HG03469 (cell line): Measurements from ENCODE around the gene NCF2.

Source experiments
- ATAC-seq: cut with Tn5 transposase; IDR thresholded peaks from one replicate; pipeline ENCODE4 v1.9.1; 2021; ENCODE audit warnings: mild to moderate bottlenecking, moderate library complexity, moderate number of reproducible peaks; ENCODE audit not compliant: unreplicated experiment

NCF2 gene

GRCh38 chr1:183553331-183553730 is 36.9 kb downstream of the NCF2 start:
- no peak for ATAC-seq

DNA sequence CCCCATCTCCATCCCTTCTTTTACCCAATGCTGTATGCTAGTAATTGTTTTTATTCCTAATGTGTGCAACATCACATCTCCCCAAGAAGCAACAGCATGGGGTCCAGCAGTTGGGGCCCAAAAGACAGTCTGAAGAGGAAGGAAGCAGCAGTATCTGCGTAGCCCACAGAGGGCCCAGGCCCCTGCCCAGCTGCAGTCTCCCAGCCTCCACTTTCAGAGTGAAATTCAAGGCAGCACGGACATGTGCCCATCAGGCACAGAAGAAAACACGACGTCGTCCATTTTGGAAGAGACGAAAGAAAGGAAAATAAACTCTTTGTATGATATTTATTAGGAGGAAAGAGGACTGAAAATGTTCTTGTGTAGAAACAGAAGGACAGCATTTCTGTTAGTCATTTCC is 37.4 kb downstream of the NCF2 start:
- no peak for ATAC-seq

- no peak for ATAC-seq
These were observed 37.8 kb downstream of the NCF2 start for GRCh38 chr1:183552441-183552840.

GRCh38 chr1:183551924-183552323 is 38.3 kb downstream of the NCF2 start:
- ATAC-seq, result no peak

DNA sequence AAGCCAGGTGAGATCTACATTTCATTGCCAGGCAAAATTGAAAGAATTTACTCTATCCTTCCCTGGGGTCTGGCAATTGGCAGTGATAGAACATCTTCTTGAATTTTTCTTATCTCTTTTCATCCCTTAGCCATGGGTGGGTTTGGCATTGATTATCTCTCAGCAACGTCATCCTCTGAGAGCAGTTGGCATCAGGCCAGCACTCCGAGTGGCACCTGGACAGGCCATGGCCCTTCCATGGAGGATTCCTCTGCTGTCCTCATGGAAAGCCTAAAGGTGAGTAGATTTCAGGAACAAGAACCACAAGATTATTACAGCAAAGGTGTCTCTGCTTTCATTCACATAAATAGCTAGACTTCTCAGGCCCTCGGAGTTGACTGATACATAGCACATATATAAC is 39.3 kb downstream of the NCF2 start:
- ATAC-seq, result no peak

DNA sequence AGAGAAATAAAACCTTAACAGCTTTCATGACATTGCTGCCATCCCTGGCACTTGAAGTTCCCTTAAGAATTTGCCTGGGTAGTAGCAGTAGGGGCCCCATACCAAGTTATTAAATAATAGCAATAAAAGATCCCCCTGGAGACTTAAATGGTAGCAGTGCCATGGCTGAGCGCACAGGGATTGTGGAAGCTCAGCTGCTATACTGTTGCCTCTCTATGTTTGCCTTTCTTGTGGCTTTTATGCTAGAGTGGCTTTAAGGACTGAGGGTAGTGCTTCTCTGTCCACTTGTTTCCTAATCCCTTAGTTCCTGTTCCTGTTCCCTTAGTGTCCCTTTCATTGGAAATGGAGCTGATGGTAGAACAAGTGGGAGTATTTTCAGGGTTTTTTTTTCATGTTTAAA is 42.1 kb downstream of the NCF2 start:
- ATAC-seq, result no peak

- ATAC-seq, result no peak
These were observed 43.8 kb downstream of the NCF2 start for GRCh38 chr1:183546427-183546826.

DNA sequence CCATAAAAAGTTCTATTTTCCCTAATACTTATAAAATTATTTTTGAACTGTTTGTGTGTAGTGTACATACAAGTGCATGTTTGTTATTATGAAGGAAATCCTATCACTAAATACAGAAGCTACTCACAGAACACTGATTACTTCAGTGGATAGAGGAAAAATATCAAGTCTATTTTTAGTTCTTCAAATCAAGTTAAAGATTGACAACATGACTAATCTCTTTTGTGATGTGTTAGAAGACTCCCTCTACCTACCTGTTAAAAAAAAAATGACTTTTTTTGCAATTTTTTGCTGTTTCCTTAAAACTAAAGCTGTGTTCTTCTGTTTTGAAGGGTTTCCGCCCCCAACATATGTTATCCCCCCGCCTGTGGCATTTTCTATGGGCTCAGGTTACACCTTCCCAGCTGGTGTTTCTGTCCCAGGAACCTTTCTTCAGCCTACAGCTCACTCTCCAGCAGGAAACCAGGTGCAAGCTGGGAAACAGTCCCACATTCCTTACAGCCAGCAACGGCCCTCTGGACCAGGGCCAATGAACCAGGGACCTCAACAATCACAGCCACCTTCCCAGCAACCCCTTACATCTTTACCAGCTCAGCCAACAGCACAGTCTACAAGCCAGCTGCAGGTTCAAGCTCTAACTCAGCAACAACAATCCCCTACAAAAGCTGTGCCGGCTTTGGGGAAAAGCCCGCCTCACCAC is 45.5 kb downstream of the NCF2 start:
- ATAC-seq, result no peak

DNA sequence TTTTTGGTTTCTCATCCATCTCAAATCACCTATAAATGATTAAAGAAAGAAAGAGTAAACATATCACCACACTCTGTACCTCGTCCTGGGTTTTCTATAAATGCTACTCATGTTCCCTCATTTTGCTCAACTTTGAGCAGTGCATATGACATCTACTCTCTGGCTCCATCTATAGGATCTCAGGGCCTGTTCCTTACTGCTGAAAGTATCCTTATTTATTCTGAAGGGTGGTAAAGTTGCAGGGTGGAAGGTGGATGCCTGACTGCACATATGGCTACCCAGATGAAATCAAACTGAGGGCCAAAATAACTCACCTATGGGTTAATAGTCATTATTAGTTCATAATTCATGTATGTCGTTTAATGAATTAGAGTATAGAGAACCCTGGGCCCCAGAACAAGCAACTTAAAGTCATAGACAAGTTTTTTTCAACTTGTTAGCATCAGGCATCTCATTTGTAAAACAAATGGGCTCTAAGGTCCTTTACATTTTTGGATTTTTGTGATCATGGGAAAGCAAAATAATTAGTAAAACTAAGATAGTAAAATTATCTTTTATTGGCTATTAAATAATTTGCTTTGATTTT is 46.5 kb downstream of the NCF2 start:
- no peak for ATAC-seq

GRCh38 chr1:183537405-183537804 is 52.9 kb downstream of the NCF2 start:
- no peak for ATAC-seq

- no peak for ATAC-seq
These were observed 56.6 kb downstream of the NCF2 start for GRCh38 chr1:183533617-183534174.

- no peak for ATAC-seq
These were observed 61.7 kb downstream of the NCF2 start for GRCh38 chr1:183528577-183528976.

DNA sequence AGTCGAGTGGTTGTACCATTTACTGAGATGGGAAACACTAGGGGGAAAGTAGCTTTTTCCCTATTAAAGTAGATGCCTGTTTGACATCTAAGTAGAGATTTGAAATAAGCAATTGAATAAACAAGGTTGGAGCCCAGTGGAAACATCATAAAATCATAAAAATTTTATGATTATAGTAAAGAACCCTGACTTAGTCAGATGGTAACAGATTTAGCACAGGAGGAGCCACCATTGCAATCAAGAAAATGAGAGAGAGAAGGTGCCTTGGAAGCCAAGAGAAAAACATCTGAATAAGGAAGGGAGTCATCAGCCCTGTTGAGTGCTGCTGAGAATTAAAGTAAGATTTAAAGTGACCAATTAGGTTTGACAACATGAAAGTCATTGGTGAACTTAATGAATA is 68.2 kb downstream of the NCF2 start:
- no peak for ATAC-seq

DNA sequence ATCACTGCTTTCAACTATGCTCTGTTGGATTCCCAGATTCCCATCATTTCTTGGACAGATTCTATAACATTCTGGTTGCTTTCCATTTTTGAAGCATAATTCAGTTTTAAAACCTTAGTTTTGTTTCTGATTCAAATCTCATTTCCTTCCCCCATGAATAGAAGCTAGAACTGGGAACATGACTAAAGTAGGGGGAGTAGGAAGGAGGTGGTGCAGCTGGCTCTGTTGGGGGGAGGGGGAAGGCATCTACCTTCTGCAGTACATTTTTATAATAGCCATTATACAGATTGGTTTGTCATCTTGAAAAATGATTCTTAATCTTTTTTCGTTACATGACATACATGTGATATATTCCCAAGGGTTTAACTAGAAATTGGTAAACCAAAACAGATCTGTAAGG is 69.9 kb downstream of the NCF2 start:
- ATAC-seq, result no peak

DNA sequence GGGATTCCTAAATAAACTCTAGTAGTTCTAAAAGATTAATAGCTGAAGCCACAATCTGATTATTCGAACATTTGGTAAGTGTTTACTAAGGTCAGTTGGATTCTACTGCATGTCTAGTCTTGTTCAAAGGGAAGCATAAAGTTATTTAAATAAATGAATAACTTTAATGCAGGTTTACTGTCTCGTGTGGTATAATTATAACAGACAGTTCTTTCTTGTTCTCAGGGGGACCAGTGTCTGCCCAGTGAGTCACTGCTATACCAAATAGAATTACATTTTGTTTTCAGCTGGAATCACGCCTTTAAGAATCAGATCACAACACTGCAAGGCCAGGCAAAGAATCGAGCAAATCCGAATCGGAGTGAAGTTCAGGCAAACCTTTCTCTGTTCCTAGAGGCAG is 72.9 kb downstream of the NCF2 start:
- no peak for ATAC-seq

- ATAC-seq, result no peak
These were observed 73.5 kb downstream of the NCF2 start for GRCh38 chr1:183516725-183517124.

DNA sequence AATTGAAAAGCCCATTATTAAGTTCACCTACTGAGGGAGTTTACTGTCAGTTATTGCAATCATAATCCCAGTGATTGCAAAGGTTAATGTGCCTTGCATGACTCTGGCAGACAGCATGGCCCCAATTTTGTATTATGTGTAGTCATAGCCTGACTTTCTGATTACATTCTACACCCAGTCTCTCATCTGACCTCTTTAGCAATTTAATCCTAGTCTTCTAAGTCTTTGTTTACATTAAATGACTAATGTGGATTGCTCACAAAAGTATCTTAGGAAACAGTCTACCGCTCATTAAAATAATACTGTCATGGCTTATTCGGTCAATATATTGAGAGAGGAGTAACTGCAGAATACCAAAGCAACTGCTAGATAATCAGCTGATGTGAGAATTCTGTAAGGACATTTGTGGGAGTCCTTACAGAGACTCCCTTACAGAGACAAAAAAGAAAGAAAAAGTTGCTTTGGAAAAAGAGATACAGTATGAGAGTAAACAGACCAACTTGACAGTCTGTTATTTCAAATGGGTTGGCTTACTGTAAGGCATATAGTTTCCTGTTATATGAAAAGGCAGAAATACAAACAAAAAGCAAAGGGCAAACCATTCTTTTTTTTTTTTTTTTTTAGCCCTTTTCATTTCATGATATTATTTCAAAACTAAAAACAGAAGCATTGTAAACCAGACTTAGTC is 75.1 kb downstream of the NCF2 start:
- no peak for ATAC-seq

DNA sequence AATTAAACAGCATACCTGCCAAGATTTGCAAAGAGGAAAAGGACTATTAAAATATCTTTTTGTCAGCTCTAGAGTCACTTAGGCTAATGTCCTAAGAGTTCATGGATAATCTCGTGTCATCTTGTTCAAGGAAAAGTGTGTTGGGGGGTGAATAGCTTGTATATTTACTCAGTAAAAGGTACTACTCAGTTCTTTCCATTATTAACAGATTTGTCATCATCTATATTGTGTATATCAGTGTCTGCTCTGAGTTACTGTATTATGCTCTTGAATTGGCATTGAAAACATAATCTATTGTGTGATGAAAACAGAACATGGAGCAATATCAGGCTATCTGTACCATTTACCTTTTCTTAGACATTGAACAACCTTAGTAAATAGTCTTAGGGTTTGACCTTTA is 76.0 kb downstream of the NCF2 start:
- ATAC-seq, result no peak

GRCh38 chr1:183512450-183512849 is 77.8 kb downstream of the NCF2 start:
- ATAC-seq, result no peak

- ATAC-seq, result no peak
These were observed 81.6 kb downstream of the NCF2 start for GRCh38 chr1:183508694-183509093.

DNA sequence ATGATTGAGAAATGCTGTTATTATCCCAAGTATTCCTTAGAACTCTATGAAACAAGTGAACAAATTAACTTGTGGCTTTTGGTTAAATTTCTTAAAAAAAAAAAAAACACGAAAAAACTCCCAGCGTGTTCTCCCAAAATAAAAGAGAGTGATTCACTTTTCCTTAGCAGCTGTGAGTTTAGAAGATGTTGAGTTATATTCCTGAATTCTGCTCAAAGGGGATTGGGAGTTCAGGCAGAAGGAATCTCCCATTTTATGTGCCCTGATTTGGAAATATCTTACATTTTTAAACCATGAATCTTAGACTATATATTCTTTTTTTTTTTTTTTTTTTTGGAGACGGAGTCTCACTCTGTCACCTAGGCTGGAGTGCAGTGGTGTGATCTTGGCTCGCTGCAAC is 83.7 kb downstream of the NCF2 start:
- ATAC-seq, result no peak
